CD14-positive monocyte (primary cell): ENCODE results near the gene CARMIL1. TPM values are rescaled to one million over a fixed set of nuclear protein-coding genes. Genes with fewer than 3 reads are reported as not detected.

Source experiments
- DNase-seq, 3 donors: peaks; one replicate each; pipeline ENCODE4 v3.0.0-alpha.2; 2011 to 2022
- H2AFZ ChIP-seq: 2 replicates; pipeline ENCODE4 v1.6.0; 2012; ENCODE audit warnings: mild to moderate bottlenecking, low read depth, low read length, inconsistent platforms; ENCODE audit not compliant: insufficient read depth, poor library complexity, severe bottlenecking
- H3K27ac ChIP-seq, 2 donors: 1 replicate in 1 of 2; 2 replicates in 1 of 2; pipeline ENCODE4 v1.5.1; 2012 to 2013; ENCODE audit warnings: low read length in 2 of 2, control low read depth in 1 of 2, inconsistent platforms in 1 of 2, low read depth in 1 of 2, mild to moderate bottlenecking in 1 of 2
- H3K27me3 ChIP-seq, 2 donors: one replicate each; pipeline versions ENCODE4 v1.6.0 to v1.6.1; 2011 to 2013; ENCODE audit warnings: low read length in 2 of 2; ENCODE audit not compliant: control insufficient read depth in 2 of 2, insufficient read depth in 2 of 2
- H3K36me3 ChIP-seq, 2 donors: replicated peaks in 1 of 2; 1 replicate in 1 of 2; 2 replicates in 1 of 2; pipeline versions ENCODE4 v1.5.1 to v1.6.1; 2012 to 2013; ENCODE audit warnings: low read length in 2 of 2, control low read depth in 1 of 2, inconsistent platforms in 1 of 2, mild to moderate bottlenecking in 1 of 2; ENCODE audit not compliant: insufficient read depth in 2 of 2, control insufficient read depth in 1 of 2
- H3K4me1 ChIP-seq, 2 donors: 1 replicate in 1 of 2; 2 replicates in 1 of 2; pipeline versions ENCODE4 v1.5.1 to v1.6.1; 2012 to 2013; ENCODE audit warnings: low read length in 2 of 2, control low read depth in 1 of 2, inconsistent platforms in 1 of 2, mild to moderate bottlenecking in 1 of 2, moderate library complexity in 1 of 2; ENCODE audit not compliant: insufficient read depth in 2 of 2, control insufficient read depth in 1 of 2
- H3K4me2 ChIP-seq: replicated peaks from 2 replicates; pipeline ENCODE3; 2012; ENCODE audit warnings: low read length, moderate library complexity, mild to moderate bottlenecking; ENCODE audit not compliant: poor library complexity, severe bottlenecking; ENCODE audit errors: extremely low read depth
- H3K4me3 ChIP-seq, 3 experiments: fragments of 200-600 bp in 1 of 3; sonication (generic) in 1 of 3; replicated peaks in 1 of 3; 1 replicate in 2 of 3; 2 replicates in 1 of 3; pipeline ENCODE4 v1.5.1; 2011 to 2013; ENCODE audit warnings: low read length in 3 of 3, mild to moderate bottlenecking in 3 of 3, control low read depth in 2 of 3, low read depth in 2 of 3, inconsistent platforms in 1 of 3, moderate library complexity in 1 of 3
- H3K79me2 ChIP-seq: 2 replicates; pipeline ENCODE4 v1.6.0; 2012; ENCODE audit warnings: mild to moderate bottlenecking, control low read depth, inconsistent platforms, low read length, moderate library complexity; ENCODE audit not compliant: insufficient read depth
- H3K9ac ChIP-seq: 2 replicates; pipeline ENCODE4 v1.6.0; 2017; ENCODE audit warnings: low read length, mild to moderate bottlenecking; ENCODE audit not compliant: insufficient read depth, poor library complexity, severe bottlenecking
- H3K9me3 ChIP-seq, 2 donors: replicated peaks in 1 of 2; 1 replicate in 1 of 2; 2 replicates in 1 of 2; pipeline versions ENCODE4 v1.5.1 to v1.6.1; 2012 to 2013; ENCODE audit warnings: low read length in 2 of 2, control low read depth in 1 of 2; ENCODE audit not compliant: control insufficient read depth in 1 of 2, insufficient read depth in 1 of 2
- H4K20me1 ChIP-seq: 2 replicates; pipeline ENCODE4 v1.6.0; 2012; ENCODE audit warnings: mild to moderate bottlenecking, low read length, control low read depth, moderate library complexity; ENCODE audit not compliant: insufficient read depth
- H3K27ac Mint-ChIP-seq, 7 donors: one replicate each; pipeline ENCODE4 v1.8.0; 2020; ENCODE audit warnings: mild to moderate bottlenecking in 7 of 7, mixed read lengths in 7 of 7, moderate library complexity in 6 of 7, inconsistent platforms in 2 of 7
- H3K27me3 Mint-ChIP-seq, 3 donors: one replicate each; pipeline ENCODE4 v1.8.0; 2021 to 2022; ENCODE audit warnings: low read depth in 3 of 3, mild to moderate bottlenecking in 3 of 3, mixed read lengths in 3 of 3, moderate library complexity in 3 of 3, inconsistent platforms in 1 of 3
- H3K36me3 Mint-ChIP-seq, 2 donors: one replicate each; pipeline ENCODE4 v1.8.0; 2020; ENCODE audit warnings: mixed read lengths in 2 of 2, inconsistent platforms in 1 of 2, mild to moderate bottlenecking in 1 of 2
- H3K4me1 Mint-ChIP-seq: one replicate; pipeline ENCODE4 v1.8.0; 2020; ENCODE audit warnings: mild to moderate bottlenecking, mixed read lengths
- H3K4me3 Mint-ChIP-seq, 2 donors: one replicate each; pipeline ENCODE4 v1.8.0; 2020; ENCODE audit warnings: mild to moderate bottlenecking in 2 of 2, mixed read lengths in 2 of 2, moderate library complexity in 1 of 2
- H3K9me3 Mint-ChIP-seq, 7 donors: one replicate each; pipeline ENCODE4 v1.8.0; 2020 to 2022; ENCODE audit warnings: mixed read lengths in 7 of 7, mild to moderate bottlenecking in 6 of 7, moderate library complexity in 6 of 7, inconsistent platforms in 2 of 7
- WGBS: methylation state at CpG from one replicate; pipeline ENCODE4 v1.1.5; 2013; ENCODE audit warnings: missing lambda C conversion rate; ENCODE audit not compliant: insufficient coverage; 5-methylcytosine and 5-hydroxymethylcytosine counted together
- intact Hi-C, 2 donors: fragments of 100-400 bp; cut with micrococcal nuclease; formaldehyde crosslinking; loops; one replicate each; pipeline versions ENCODE4 v1.15.0 to v1.15.1; 2023
- polyA plus RNA-seq, 3 donors: library from polyadenylated mRNA; depleted of rRNA in 1 of 3; unstranded in 2 of 3; stranded (reverse) in 1 of 3; fragments of 300-500 nt in 2 of 3; fragments of >200 nt in 1 of 3; fragmentation: Illumina TruSeq in 2 of 3; gene quantifications; 1 replicate in 2 of 3; 2 replicates in 1 of 3; pipeline ENCODE4 v1.2.3, GENCODE V29; 2012 to 2021
- TF ChIP-seq, protein P1 (sequence below): fragments of 200-600 bp; IDR thresholded peaks from one replicate; pipeline ENCODE4 v1.8.0; 2022; ENCODE audit warnings: antibody characterized with exemption, mild to moderate bottlenecking

The CARMIL1 gene
- polyA plus RNA-seq, 3 donors = 0.30 to 0.49 (median 0.41) TPM

DNA sequence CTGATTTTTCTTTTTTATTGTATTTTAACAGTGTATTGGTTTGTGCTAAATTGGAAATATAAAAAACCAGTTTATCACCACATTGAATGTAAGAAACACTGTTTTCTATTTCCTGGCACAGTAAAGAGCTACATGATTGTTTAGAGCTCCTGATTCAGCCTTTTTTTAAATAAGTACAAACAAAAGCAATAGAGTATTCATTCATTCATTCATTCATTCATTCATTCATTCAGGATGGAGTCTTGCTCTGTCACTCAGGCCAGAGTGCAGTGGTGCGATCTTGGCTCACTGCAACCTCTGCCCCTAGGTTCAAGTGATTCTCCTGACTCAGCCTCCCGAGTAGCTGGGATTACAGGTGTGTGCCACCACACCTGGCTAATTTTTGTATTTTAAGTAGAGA lies 276.0 kb downstream of the CARMIL1 start:
- TF ChIP-seq, protein P1, sequence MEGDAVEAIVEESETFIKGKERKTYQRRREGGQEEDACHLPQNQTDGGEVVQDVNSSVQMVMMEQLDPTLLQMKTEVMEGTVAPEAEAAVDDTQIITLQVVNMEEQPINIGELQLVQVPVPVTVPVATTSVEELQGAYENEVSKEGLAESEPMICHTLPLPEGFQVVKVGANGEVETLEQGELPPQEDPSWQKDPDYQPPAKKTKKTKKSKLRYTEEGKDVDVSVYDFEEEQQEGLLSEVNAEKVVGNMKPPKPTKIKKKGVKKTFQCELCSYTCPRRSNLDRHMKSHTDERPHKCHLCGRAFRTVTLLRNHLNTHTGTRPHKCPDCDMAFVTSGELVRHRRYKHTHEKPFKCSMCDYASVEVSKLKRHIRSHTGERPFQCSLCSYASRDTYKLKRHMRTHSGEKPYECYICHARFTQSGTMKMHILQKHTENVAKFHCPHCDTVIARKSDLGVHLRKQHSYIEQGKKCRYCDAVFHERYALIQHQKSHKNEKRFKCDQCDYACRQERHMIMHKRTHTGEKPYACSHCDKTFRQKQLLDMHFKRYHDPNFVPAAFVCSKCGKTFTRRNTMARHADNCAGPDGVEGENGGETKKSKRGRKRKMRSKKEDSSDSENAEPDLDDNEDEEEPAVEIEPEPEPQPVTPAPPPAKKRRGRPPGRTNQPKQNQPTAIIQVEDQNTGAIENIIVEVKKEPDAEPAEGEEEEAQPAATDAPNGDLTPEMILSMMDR = no peak
- Histone ChIP-seq H3K4me1 (no peaks in the 10 kb centered on the region), H2AFZ (no peak overlapping the region), H3K27ac (no peak overlapping the region), H3K4me3 (no peak overlapping the region), H3K27me3 (no peaks in the 10 kb centered on the region), H3K36me3 (no peaks in the 10 kb centered on the region), H3K9ac (no peak overlapping the region), H3K4me2 (no peak overlapping the region), H3K9me3 (no peaks in the 10 kb centered on the region), H3K79me2 (no peaks in the 10 kb centered on the region), H4K20me1 (no peaks in the 10 kb centered on the region)
- Mint-ChIP-seq H3K4me3 (no peak overlapping the region), H3K36me3 (no peaks in the 10 kb centered on the region), H3K27ac (no peak overlapping the region), H3K27me3 (no peaks in the 10 kb centered on the region), H3K4me1 (peaks cover 2% of the 10 kb centered on the region), H3K9me3 (no peaks in the 10 kb centered on the region)
- WGBS = 100% methylated on average over 1 of the region's 2 CpGs
- intact Hi-C loops = loop anchor here (5.0 to 10.0 kb wide), 2 partner anchors 280 to 333 kb away; partner anchors contain the start of gene CARMIL1 (in 1 of the 2)
- DNase-seq = no peak

DNA sequence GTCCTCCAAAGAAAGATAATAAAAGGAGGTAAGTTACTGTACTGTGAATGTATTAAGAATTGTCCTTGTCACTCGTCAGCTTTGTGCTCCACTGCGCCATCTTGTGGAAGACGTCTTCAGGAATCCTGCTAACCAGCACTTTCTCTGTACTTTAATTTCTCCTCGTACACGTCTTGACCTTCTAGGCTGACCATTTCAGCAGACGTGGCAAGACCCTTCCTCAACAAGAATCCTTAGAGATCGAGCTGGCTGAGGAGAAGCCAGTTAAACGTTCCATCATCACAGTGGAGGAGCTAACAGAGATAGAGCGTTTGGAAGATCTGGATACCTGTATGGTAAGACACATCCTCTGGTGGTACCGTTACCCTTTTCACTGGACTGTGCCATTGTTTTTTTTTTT lies 277.3 kb downstream of the CARMIL1 start:
- peaks cover 2% of the 10 kb centered on the region for H3K4me1 Mint-ChIP-seq
- H3K4me2 ChIP-seq = no peak overlapping the region
- DNase-seq = peak; percentile 49 to 67 (median 61)
- no peak overlapping the region for H3K9ac ChIP-seq
- no peaks in the 10 kb centered on the region for H3K36me3 Mint-ChIP-seq
- H3K4me1 ChIP-seq = no peaks in the 10 kb centered on the region
- H3K79me2 ChIP-seq = no peaks in the 10 kb centered on the region
- no peak overlapping the region for H3K4me3 Mint-ChIP-seq
- no peaks in the 10 kb centered on the region for H3K9me3 ChIP-seq
- no peaks in the 10 kb centered on the region for H3K27me3 Mint-ChIP-seq
- no peak overlapping the region for H3K27ac Mint-ChIP-seq
- no peaks in the 10 kb centered on the region for H3K27me3 ChIP-seq
- no peak overlapping the region for H3K27ac ChIP-seq
- no peaks in the 10 kb centered on the region for H3K9me3 Mint-ChIP-seq
- TF ChIP-seq, protein P1 = peak; percentile 88
- H3K36me3 ChIP-seq = no peaks in the 10 kb centered on the region
- intact Hi-C loops = loop anchor here (5.0 to 10.0 kb wide), 2 partner anchors 282 to 334 kb away; partner anchors contain the start of gene CARMIL1 (in 1 of the 2)
- H4K20me1 ChIP-seq = no peaks in the 10 kb centered on the region
- H2AFZ ChIP-seq = no peak overlapping the region
- 15% methylated on average over 4 of the region's 10 CpGs for whole genome bisulfite sequencing
- no peak overlapping the region for H3K4me3 ChIP-seq
